ENCODE data around the gene SF3A1. TPM values are rescaled to one million over a fixed set of nuclear protein-coding genes. Genes with fewer than 3 reads are reported as not detected.

The SF3A1 gene
- total RNA-seq, 2 donors from 2014 or later, result 191 to 195 TPM

GRCh38 chr22:30307041-30307574 lies 49.6 kb downstream of the SF3A1 start:
- H3K36me3 Mint-ChIP-seq (ENCODE audit: low read depth), result peaks cover 4% of the 10 kb centered on the region
- Histone ChIP-seq H3K27ac (ENCODE audit: low read depth, low read length) (no peak overlapping the region), H3K9me3 (ENCODE audit: control insufficient read depth, low read length) (no peaks in the 10 kb centered on the region), H3K4me3 (ENCODE audit: low read length) (no peak overlapping the region), H3K27me3 (ENCODE audit: control insufficient read depth, insufficient read depth, low read length, poor library complexity, severe bottlenecking) (no peaks in the 10 kb centered on the region), H3K4me1 (ENCODE audit: control insufficient read depth, insufficient read depth, low read length) (no peaks in the 10 kb centered on the region), H3K36me3 (ENCODE audit: control insufficient read depth, insufficient read depth, low read length) (no peaks in the 10 kb centered on the region), H3K9ac (ENCODE audit: extremely low read depth, low read length, poor library complexity, severe bottlenecking) (no peak overlapping the region)
- WGBS, 2 experiments (ENCODE audit: insufficient coverage in 1 of 2, insufficient read length in 1 of 2), result 81 to 92% methylated on average over 4 of the region's 4 CpGs
- TF ChIP-seq, protein P1, sequence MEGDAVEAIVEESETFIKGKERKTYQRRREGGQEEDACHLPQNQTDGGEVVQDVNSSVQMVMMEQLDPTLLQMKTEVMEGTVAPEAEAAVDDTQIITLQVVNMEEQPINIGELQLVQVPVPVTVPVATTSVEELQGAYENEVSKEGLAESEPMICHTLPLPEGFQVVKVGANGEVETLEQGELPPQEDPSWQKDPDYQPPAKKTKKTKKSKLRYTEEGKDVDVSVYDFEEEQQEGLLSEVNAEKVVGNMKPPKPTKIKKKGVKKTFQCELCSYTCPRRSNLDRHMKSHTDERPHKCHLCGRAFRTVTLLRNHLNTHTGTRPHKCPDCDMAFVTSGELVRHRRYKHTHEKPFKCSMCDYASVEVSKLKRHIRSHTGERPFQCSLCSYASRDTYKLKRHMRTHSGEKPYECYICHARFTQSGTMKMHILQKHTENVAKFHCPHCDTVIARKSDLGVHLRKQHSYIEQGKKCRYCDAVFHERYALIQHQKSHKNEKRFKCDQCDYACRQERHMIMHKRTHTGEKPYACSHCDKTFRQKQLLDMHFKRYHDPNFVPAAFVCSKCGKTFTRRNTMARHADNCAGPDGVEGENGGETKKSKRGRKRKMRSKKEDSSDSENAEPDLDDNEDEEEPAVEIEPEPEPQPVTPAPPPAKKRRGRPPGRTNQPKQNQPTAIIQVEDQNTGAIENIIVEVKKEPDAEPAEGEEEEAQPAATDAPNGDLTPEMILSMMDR (conservative IDR thresholded peaks at IDR 0.05), result no peak
- DNase-seq, result no peak
- H3K4me3 Mint-ChIP-seq, result no peak overlapping the region
- H3K27me3 Mint-ChIP-seq (ENCODE audit: insufficient read depth), result no peaks in the 10 kb centered on the region
- no peak overlapping the region for H3K27ac Mint-ChIP-seq
- peaks cover 10% of the 10 kb centered on the region for H3K4me1 Mint-ChIP-seq
- no peaks in the 10 kb centered on the region for H3K9me3 Mint-ChIP-seq

- TF ChIP-seq, protein P1 (conservative IDR thresholded peaks at IDR 0.05), result no peak
- H3K27ac Mint-ChIP-seq, result no peak overlapping the region
- DNase-seq, result no peak
- WGBS, 2 experiments (ENCODE audit: insufficient coverage in 1 of 2, insufficient read length in 1 of 2), result 100% methylated on average over 1 of the region's 1 CpG
- no peak overlapping the region for H3K4me3 ChIP-seq (ENCODE audit: low read length)
- H3K4me3 Mint-ChIP-seq, result no peak overlapping the region
- H3K9me3 ChIP-seq (ENCODE audit: control insufficient read depth, low read length), result no peaks in the 10 kb centered on the region
- H3K9me3 Mint-ChIP-seq, result no peaks in the 10 kb centered on the region
- no peak overlapping the region for H3K9ac ChIP-seq (ENCODE audit: extremely low read depth, low read length, poor library complexity, severe bottlenecking)
- no peaks in the 10 kb centered on the region for H3K4me1 ChIP-seq (ENCODE audit: control insufficient read depth, insufficient read depth, low read length)
- no peaks in the 10 kb centered on the region for H3K27me3 ChIP-seq (ENCODE audit: control insufficient read depth, insufficient read depth, low read length, poor library complexity, severe bottlenecking)
- H3K36me3 Mint-ChIP-seq (ENCODE audit: low read depth), result peaks cover 4% of the 10 kb centered on the region
- no peaks in the 10 kb centered on the region for H3K36me3 ChIP-seq (ENCODE audit: control insufficient read depth, insufficient read depth, low read length)
- no peaks in the 10 kb centered on the region for H3K27me3 Mint-ChIP-seq (ENCODE audit: insufficient read depth)
- no peak overlapping the region for H3K27ac ChIP-seq (ENCODE audit: low read depth, low read length)
- peaks cover 10% of the 10 kb centered on the region for H3K4me1 Mint-ChIP-seq
These were observed 50.1 kb downstream of the SF3A1 start for GRCh38 chr22:30306627-30307011.

DNA sequence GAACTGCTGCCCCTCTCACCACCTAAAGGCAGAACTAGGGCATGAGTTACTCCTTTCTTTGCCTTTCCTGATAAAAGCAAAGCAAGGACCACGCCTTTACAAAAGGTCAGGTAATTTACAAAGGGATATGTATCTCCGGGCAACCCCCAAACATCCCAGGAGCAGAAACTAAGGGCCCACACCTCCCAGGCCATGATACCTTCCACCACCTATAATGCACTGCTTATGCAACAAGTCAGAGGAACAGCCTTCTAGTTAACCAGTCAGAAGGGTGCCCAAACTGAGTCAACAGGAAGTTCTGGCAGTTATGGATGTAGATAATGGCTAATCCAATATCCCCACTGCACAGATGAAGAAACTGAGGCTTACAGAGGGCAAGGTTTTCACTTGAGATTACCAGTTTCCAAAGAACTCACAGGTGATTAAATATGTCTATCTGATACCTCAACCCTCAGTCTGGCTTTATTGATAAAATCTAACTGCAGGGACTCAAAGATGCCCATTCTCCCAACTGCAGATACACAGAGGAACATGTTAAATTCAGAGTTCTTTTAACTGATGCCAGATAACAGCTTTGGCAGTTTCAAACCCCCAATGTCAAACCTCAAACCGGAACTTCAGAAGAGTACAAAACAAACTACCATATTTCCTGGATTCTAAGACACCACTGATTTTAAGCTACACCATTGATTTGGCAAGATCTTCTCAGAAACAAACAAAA lies 50.6 kb downstream of the SF3A1 start:
- 95% methylated on average over 3 of the region's 3 CpGs; no CpG with 5 or more reads in 1 of the 2 experiments for WGBS, 2 experiments (ENCODE audit: insufficient coverage in 1 of 2, insufficient read length in 1 of 2)

More for the DNA sequence above, 50.6 kb downstream of the SF3A1 start:
- Histone ChIP-seq H3K27ac (ENCODE audit: low read depth, low read length) (no peak overlapping the region), H3K36me3 (ENCODE audit: control insufficient read depth, insufficient read depth, low read length) (no peaks in the 10 kb centered on the region), H3K4me1 (ENCODE audit: control insufficient read depth, insufficient read depth, low read length) (no peaks in the 10 kb centered on the region), H3K27me3 (ENCODE audit: control insufficient read depth, insufficient read depth, low read length, poor library complexity, severe bottlenecking) (no peaks in the 10 kb centered on the region), H3K9me3 (ENCODE audit: control insufficient read depth, low read length) (no peaks in the 10 kb centered on the region), H3K9ac (ENCODE audit: extremely low read depth, low read length, poor library complexity, severe bottlenecking) (no peak overlapping the region), H3K4me3 (ENCODE audit: low read length) (no peak overlapping the region)
- Mint-ChIP-seq H3K4me3 (no peak overlapping the region), H3K4me1 (peaks cover 8% of the 10 kb centered on the region), H3K9me3 (no peaks in the 10 kb centered on the region), H3K36me3 (ENCODE audit: low read depth) (peaks cover 6% of the 10 kb centered on the region), H3K27ac (no peak overlapping the region), H3K27me3 (ENCODE audit: insufficient read depth) (no peaks in the 10 kb centered on the region)
- TF ChIP-seq, protein P1 (conservative IDR thresholded peaks at IDR 0.05), result no peak
- no peak for DNase-seq
